HG03520 (cell line): ENCODE measurements around the gene THEMIS.
"Not testable (repeated sequence)": the region's sequence is repeated elsewhere in the genome, so short reads cannot be mapped to it uniquely, and the experiment has no call there.

Experiments used
- ATAC-seq: cut with Tn5 transposase; IDR thresholded peaks from one replicate; pipeline ENCODE4 v1.9.1; 2021; ENCODE audit warnings: mild to moderate bottlenecking, moderate library complexity; ENCODE audit not compliant: unreplicated experiment

Gene THEMIS

GRCh38 chr6:127812985-127813698 is 87.7 kb downstream of the THEMIS start:
- ATAC-seq: no peak

- ATAC-seq: no peak
Observed at GRCh38 chr6:127811900-127812570, 88.8 kb downstream of the THEMIS start.

- no peak for ATAC-seq
Observed at GRCh38 chr6:127807806-127808517, 92.9 kb downstream of the THEMIS start.

- no peak for ATAC-seq
Observed at GRCh38 chr6:127796713-127797112, 104.1 kb downstream of the THEMIS start.

GRCh38 chr6:127794405-127794804 is 106.5 kb downstream of the THEMIS start:
- ATAC-seq: no peak

- no peak for ATAC-seq
Observed at GRCh38 chr6:127793396-127793795, 107.5 kb downstream of the THEMIS start.

- no peak for ATAC-seq
Observed at GRCh38 chr6:127792616-127793015, 108.2 kb downstream of the THEMIS start.

GRCh38 chr6:127791779-127792528 is 108.9 kb downstream of the THEMIS start:
- ATAC-seq: no peak

GRCh38 chr6:127790571-127790970 is 110.3 kb downstream of the THEMIS start:
- ATAC-seq: no peak

- no peak for ATAC-seq
Observed at GRCh38 chr6:127786109-127786508, 114.7 kb downstream of the THEMIS start.

- ATAC-seq: no peak
Observed at GRCh38 chr6:127784468-127784867, 116.4 kb downstream of the THEMIS start.

GRCh38 chr6:127781636-127782272 is 119.1 kb downstream of the THEMIS start:
- not testable (repeated sequence) for ATAC-seq

GRCh38 chr6:127776320-127776719 is 124.5 kb downstream of the THEMIS start:
- ATAC-seq: no peak

GRCh38 chr6:127775371-127775770 is 125.5 kb downstream of the THEMIS start:
- ATAC-seq: no peak

GRCh38 chr6:127768745-127769144 is 132.1 kb downstream of the THEMIS start:
- no peak for ATAC-seq

- ATAC-seq: no peak
Observed at GRCh38 chr6:127768223-127768622, 132.6 kb downstream of the THEMIS start.

- no peak for ATAC-seq
Observed at GRCh38 chr6:127765949-127766348, 134.9 kb downstream of the THEMIS start.

GRCh38 chr6:127762284-127762683 is 138.6 kb downstream of the THEMIS start:
- ATAC-seq: no peak

GRCh38 chr6:127761084-127761483 is 139.8 kb downstream of the THEMIS start:
- no peak for ATAC-seq

- no peak for ATAC-seq
Observed at GRCh38 chr6:127749095-127749494, 151.8 kb downstream of the THEMIS start.

GRCh38 chr6:127748290-127748689 is 152.6 kb downstream of the THEMIS start:
- no peak for ATAC-seq
